ENCODE results near the gene SMAGP. TPM values are rescaled to one million over a fixed set of nuclear protein-coding genes. Genes with fewer than 3 reads are reported as not detected.
"Not testable (repeated sequence)": the region's sequence is repeated elsewhere in the genome, so short reads cannot be mapped to it uniquely, and the experiment has no call there.

SMAGP gene
- total RNA-seq, 2 donors from 2014 or later = 74.4 to 119 TPM

- H3K4me3 ChIP-seq = no peak overlapping the region
- no peak for TF ChIP-seq CTCF (IDR thresholded peaks at IDR 0.05)
- no peak overlapping the region for H3K27ac ChIP-seq
- no peak for DNase-seq
- no peaks in the 10 kb centered on the region for H3K9me3 ChIP-seq
- no peaks in the 10 kb centered on the region for H3K36me3 ChIP-seq
- H3K27me3 ChIP-seq = no peaks in the 10 kb centered on the region
- H3K9ac ChIP-seq (ENCODE audit: low read depth in 2 of 2, low read length in 2 of 2) = no peak overlapping the region
- intact Hi-C loops (cut with DNase I) = no loop called here
- no peaks in the 10 kb centered on the region for H3K4me1 ChIP-seq
Observed at GRCh38 chr12:51225771-51226170, 44.4 kb downstream of the SMAGP start.

- Histone ChIP-seq H3K36me3 (no peaks in the 10 kb centered on the region), H3K27ac (no peak overlapping the region), H3K9me3 (no peaks in the 10 kb centered on the region), H3K9ac (ENCODE audit: low read depth in 2 of 2, low read length in 2 of 2) (no peak overlapping the region), H3K27me3 (no peaks in the 10 kb centered on the region), H3K4me1 (no peaks in the 10 kb centered on the region), H3K4me3 (no peak overlapping the region)
- no peak for TF ChIP-seq CTCF (IDR thresholded peaks at IDR 0.05)
- intact Hi-C loops (cut with DNase I) = no loop called here
- DNase-seq = no peak
Observed at GRCh38 chr12:51225234-51225633, 45.0 kb downstream of the SMAGP start.

GRCh38 chr12:51224625-51225024 is 45.6 kb downstream of the SMAGP start:
- H3K27me3 ChIP-seq = no peaks in the 10 kb centered on the region
- DNase-seq = no peak
- no peaks in the 10 kb centered on the region for H3K9me3 ChIP-seq
- no peak overlapping the region for H3K9ac ChIP-seq (ENCODE audit: low read depth in 2 of 2, low read length in 2 of 2)
- TF ChIP-seq CTCF (IDR thresholded peaks at IDR 0.05) = no peak
- H3K36me3 ChIP-seq = no peaks in the 10 kb centered on the region
- intact Hi-C loops (cut with DNase I) = no loop called here
- no peak overlapping the region for H3K27ac ChIP-seq
- no peak overlapping the region for H3K4me3 ChIP-seq
- H3K4me1 ChIP-seq = no peaks in the 10 kb centered on the region

- no peaks in the 10 kb centered on the region for H3K27me3 ChIP-seq
- no peak overlapping the region for H3K9ac ChIP-seq (ENCODE audit: low read depth in 2 of 2, low read length in 2 of 2)
- TF ChIP-seq CTCF (IDR thresholded peaks at IDR 0.05) = no peak
- no peak for DNase-seq
- peaks cover 4% of the 10 kb centered on the region for H3K4me1 ChIP-seq
- H3K36me3 ChIP-seq = no peaks in the 10 kb centered on the region
- H3K27ac ChIP-seq = no peak overlapping the region
- no peak overlapping the region for H3K4me3 ChIP-seq
- intact Hi-C loops (cut with DNase I) = no loop called here
- no peaks in the 10 kb centered on the region for H3K9me3 ChIP-seq
Observed at GRCh38 chr12:51222461-51222860, 47.8 kb downstream of the SMAGP start.

- intact Hi-C loops (cut with DNase I); H3K9ac ChIP-seq (ENCODE audit: low read depth in 2 of 2, low read length in 2 of 2); H3K4me1 ChIP-seq: not testable (repeated sequence)
Observed at GRCh38 chr12:51219857-51220256, 50.4 kb downstream of the SMAGP start.

GRCh38 chr12:51219322-51219721 is 50.9 kb downstream of the SMAGP start:
- no peak for DNase-seq
- no peak overlapping the region for H3K27ac ChIP-seq
- peaks cover 4% of the 10 kb centered on the region for H3K4me1 ChIP-seq
- intact Hi-C loops (cut with DNase I) = no loop called here
- no peaks in the 10 kb centered on the region for H3K9me3 ChIP-seq
- H3K36me3 ChIP-seq = no peaks in the 10 kb centered on the region
- no peak overlapping the region for H3K4me3 ChIP-seq
- TF ChIP-seq CTCF (IDR thresholded peaks at IDR 0.05) = no peak
- H3K9ac ChIP-seq (ENCODE audit: low read depth in 2 of 2, low read length in 2 of 2) = peak overlapping the region in 1 of 2 donors; percentile 62
- H3K27me3 ChIP-seq = no peaks in the 10 kb centered on the region

More at GRCh38 chr12:51219857-51220256, 50.4 kb downstream of the SMAGP start:
- DNase-seq, H3K27me3 ChIP-seq, H3K9me3 ChIP-seq, H3K36me3 ChIP-seq, H3K4me3 ChIP-seq, H3K27ac ChIP-seq: not testable (repeated sequence)

All from colonic mucosa (tissue), 4 donors.